GM12891 (cell line): ENCODE data around the gene MOCS3.

Experiments
- PAX5 ChIP-seq: IDR thresholded peaks from 2 replicates; pipeline ENCODE4 v1.6.1; 2011; ENCODE audit warnings: low read length, moderate library complexity, mild to moderate bottlenecking; ENCODE audit not compliant: insufficient read depth, severe bottlenecking
- POLR2A ChIP-seq: IDR thresholded peaks from 2 replicates; pipeline ENCODE4 v1.6.1; 2011; ENCODE audit warnings: low read depth, low read length, control low read depth
- POLR2AphosphoS5 ChIP-seq: IDR thresholded peaks from 2 replicates; pipeline ENCODE4 v1.6.1; 2011; ENCODE audit warnings: low read depth, low read length, control low read depth

- TF ChIP-seq POLR2A: no peak
- TF ChIP-seq POLR2AphosphoS5: no peak
- TF ChIP-seq PAX5: no peak
These were observed 25.0 kb upstream of the MOCS3 start for GRCh38 chr20:50933589-50933988.
